SK-N-SH treated with all-trans-retinoic acid at 6 μM for 48 hours (cell line): Measurements from ENCODE around the gene ABI3.
"Not testable (repeated sequence)": the region's sequence is repeated elsewhere in the genome, so short reads cannot be mapped to it uniquely, and the experiment has no call there.

Experiments
- ATAC-seq: fragments of 200-7000 bp; cut with Tn5 transposase; 3 replicates; pipeline ENCODE4 v1.9.1; 2020; ENCODE audit warnings: mild to moderate bottlenecking, moderate library complexity
- ARNTL ChIP-seq: fragments of 450-650 bp; formaldehyde crosslinking; IDR thresholded peaks from 2 replicates; pipeline ENCODE4 v1.5.0; 2020; ENCODE audit warnings: low read depth, mild to moderate bottlenecking, moderate library complexity, borderline replicate concordance
- BACH2 ChIP-seq: fragments of 250-450 bp; sonication (Bioruptor Pico); IDR thresholded peaks from 2 replicates; pipeline ENCODE4 v1.9.0; 2021; ENCODE audit warnings: mild to moderate bottlenecking, borderline replicate concordance
- ESRRG ChIP-seq: fragments of 250-450 bp; sonication (Bioruptor Pico); IDR thresholded peaks from 2 replicates; pipeline ENCODE4 v1.6.1; 2021; ENCODE audit warnings: mild to moderate bottlenecking
- GLIS3 ChIP-seq: fragments of 250-450 bp; sonication (Bioruptor Pico); IDR thresholded peaks from 2 replicates; pipeline ENCODE4 v1.5.0; 2020; ENCODE audit warnings: mild to moderate bottlenecking, moderate library complexity
- ISL1 ChIP-seq: fragments of 250-450 bp; sonication (Bioruptor Pico); IDR thresholded peaks from 2 replicates; pipeline ENCODE4 v2.1.2; 2022; ENCODE audit warnings: mild to moderate bottlenecking, moderate library complexity
- OSR1 ChIP-seq: fragments of 250-450 bp; sonication (Bioruptor Pico); IDR thresholded peaks from 2 replicates; pipeline ENCODE4 v1.8.0; 2022; ENCODE audit warnings: moderate library complexity, mild to moderate bottlenecking, inconsistent platforms
- RARB ChIP-seq: fragments of 250-450 bp; sonication (Bioruptor Pico); IDR thresholded peaks from 2 replicates; pipeline ENCODE4 v1.8.0; 2021; ENCODE audit warnings: mild to moderate bottlenecking, moderate library complexity
- SNAI2 ChIP-seq: fragments of 250-450 bp; sonication (Bioruptor Pico); IDR thresholded peaks from 2 replicates; pipeline ENCODE4 v1.5.0; 2020; ENCODE audit warnings: mild to moderate bottlenecking, moderate library complexity
- TCF4 ChIP-seq: fragments of 250-450 bp; sonication (Bioruptor Pico); IDR thresholded peaks from 2 replicates; pipeline ENCODE4 v1.8.0; 2021; ENCODE audit warnings: mild to moderate bottlenecking, moderate library complexity, borderline replicate concordance
- TOX ChIP-seq: fragments of 250-450 bp; sonication (Bioruptor Pico); IDR thresholded peaks from 2 replicates; pipeline ENCODE4 v1.8.0; 2021; ENCODE audit warnings: mild to moderate bottlenecking, moderate library complexity, borderline replicate concordance
- ZC3H10 ChIP-seq: fragments of 250-450 bp; sonication (Bioruptor Pico); IDR thresholded peaks from 2 replicates; pipeline ENCODE4 v1.5.1; 2021; ENCODE audit warnings: mild to moderate bottlenecking, moderate library complexity
- ZFP30 ChIP-seq: fragments of 450-650 bp; formaldehyde crosslinking; IDR thresholded peaks from 2 replicates; pipeline ENCODE4 v1.5.0; 2022; ENCODE audit warnings: mild to moderate bottlenecking, moderate library complexity
- ZNF565 ChIP-seq: fragments of 450-650 bp; formaldehyde crosslinking; conservative IDR thresholded peaks from 2 replicates; pipeline ENCODE4 v1.5.0; 2020; ENCODE audit warnings: low read depth, mild to moderate bottlenecking, moderate library complexity
- ZNF70 ChIP-seq: fragments of 450-650 bp; formaldehyde crosslinking; IDR thresholded peaks from 2 replicates; pipeline ENCODE4 v1.5.0; 2020; ENCODE audit warnings: mild to moderate bottlenecking, moderate library complexity
- ZNF8 ChIP-seq: fragments of 450-650 bp; formaldehyde crosslinking; IDR thresholded peaks from 2 replicates; pipeline ENCODE4 v1.5.0; 2020; ENCODE audit warnings: mild to moderate bottlenecking, moderate library complexity
- TF ChIP-seq, protein P1 (sequence below): fragments of 250-450 bp; sonication (Bioruptor Pico); IDR thresholded peaks from 2 replicates; pipeline ENCODE4 v1.8.0; 2021; ENCODE audit warnings: low read depth, mild to moderate bottlenecking, moderate library complexity, borderline replicate concordance
- TF ChIP-seq, protein P2 (sequence below): fragments of 250-450 bp; sonication (Bioruptor Pico); IDR thresholded peaks from 2 replicates; pipeline ENCODE4 v1.8.0; 2020; ENCODE audit warnings: mild to moderate bottlenecking, moderate library complexity, borderline replicate concordance
- TF ChIP-seq, protein P3 (sequence below): fragments of 250-450 bp; sonication (Bioruptor Pico); IDR thresholded peaks from 2 replicates; pipeline ENCODE4 v1.5.0; 2020; ENCODE audit warnings: mild to moderate bottlenecking, moderate library complexity
- TF ChIP-seq, protein P4 (sequence below): fragments of 250-450 bp; sonication (Bioruptor Pico); IDR thresholded peaks from 2 replicates; pipeline ENCODE4 v1.5.1; 2021; ENCODE audit warnings: mild to moderate bottlenecking, moderate library complexity
- TF ChIP-seq, protein P5 (sequence below): fragments of 250-450 bp; sonication (Bioruptor Pico); IDR thresholded peaks from 2 replicates; pipeline ENCODE4 v1.5.1; 2020; ENCODE audit warnings: low read depth, mild to moderate bottlenecking, moderate library complexity

The ABI3 gene

DNA sequence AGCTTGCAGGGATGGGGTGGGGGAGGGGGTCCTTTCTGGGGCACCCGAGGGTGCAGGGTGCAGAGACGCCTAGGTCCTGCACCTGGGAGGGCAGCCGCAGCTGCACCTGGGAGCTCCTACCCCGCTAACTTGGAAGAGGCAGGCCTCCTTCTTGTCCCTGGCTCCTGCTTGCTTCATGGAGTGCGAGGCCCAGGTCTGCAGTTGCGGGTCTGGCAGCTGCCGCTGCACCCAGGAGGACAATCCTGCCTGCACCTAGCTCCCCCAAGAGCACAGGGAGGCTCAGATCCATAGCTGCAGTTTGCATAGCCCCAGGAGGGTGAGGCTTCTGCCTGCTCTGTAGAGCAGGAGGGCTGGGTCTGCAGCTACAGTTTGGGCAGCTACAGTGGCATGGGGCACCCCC is 26.7 kb upstream of the ABI3 start:
- ATAC-seq, result no peak
- TF ChIP-seq BACH2 (CRISPR knock-in tag) (no peak), ESRRG (no peak), RARB (no peak), OSR1 (CRISPR knock-in tag) (no peak), ZC3H10 (CRISPR knock-in tag) (no peak), TOX (CRISPR knock-in tag) (no peak), ZNF565 (CRISPR knock-in tag) (no peak)
- TF ChIP-seq, protein P1, sequence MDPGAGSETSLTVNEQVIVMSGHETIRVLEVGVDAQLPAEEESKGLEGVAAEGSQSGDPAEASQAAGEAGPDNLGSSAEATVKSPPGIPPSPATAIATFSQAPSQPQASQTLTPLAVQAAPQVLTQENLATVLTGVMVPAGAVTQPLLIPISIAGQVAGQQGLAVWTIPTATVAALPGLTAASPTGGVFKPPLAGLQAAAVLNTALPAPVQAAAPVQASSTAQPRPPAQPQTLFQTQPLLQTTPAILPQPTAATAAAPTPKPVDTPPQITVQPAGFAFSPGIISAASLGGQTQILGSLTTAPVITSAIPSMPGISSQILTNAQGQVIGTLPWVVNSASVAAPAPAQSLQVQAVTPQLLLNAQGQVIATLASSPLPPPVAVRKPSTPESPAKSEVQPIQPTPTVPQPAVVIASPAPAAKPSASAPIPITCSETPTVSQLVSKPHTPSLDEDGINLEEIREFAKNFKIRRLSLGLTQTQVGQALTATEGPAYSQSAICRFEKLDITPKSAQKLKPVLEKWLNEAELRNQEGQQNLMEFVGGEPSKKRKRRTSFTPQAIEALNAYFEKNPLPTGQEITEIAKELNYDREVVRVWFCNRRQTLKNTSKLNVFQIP, result no peak
- TF ChIP-seq, protein P2, sequence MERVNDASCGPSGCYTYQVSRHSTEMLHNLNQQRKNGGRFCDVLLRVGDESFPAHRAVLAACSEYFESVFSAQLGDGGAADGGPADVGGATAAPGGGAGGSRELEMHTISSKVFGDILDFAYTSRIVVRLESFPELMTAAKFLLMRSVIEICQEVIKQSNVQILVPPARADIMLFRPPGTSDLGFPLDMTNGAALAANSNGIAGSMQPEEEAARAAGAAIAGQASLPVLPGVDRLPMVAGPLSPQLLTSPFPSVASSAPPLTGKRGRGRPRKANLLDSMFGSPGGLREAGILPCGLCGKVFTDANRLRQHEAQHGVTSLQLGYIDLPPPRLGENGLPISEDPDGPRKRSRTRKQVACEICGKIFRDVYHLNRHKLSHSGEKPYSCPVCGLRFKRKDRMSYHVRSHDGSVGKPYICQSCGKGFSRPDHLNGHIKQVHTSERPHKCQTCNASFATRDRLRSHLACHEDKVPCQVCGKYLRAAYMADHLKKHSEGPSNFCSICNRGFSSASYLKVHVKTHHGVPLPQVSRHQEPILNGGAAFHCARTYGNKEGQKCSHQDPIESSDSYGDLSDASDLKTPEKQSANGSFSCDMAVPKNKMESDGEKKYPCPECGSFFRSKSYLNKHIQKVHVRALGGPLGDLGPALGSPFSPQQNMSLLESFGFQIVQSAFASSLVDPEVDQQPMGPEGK (CRISPR knock-in tag), result no peak

DNA sequence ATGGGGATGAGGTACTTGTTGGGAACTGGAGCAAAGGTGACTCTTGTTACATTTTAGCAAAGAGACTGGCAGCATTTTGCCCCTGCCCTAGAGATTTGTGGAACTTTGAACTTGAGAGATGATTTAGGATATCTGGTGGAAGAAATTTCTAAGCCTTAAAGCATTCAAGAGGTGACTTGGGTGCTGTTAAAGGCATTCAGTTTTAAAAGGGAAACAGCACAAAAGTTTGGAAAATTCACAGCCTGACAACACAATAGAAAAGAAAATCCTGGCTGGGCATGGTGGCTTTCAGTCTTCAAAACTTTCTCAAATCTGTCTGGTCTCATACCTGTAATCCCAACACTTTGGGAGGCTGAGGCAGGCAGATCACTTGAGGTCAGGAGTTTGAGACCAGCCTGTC is 26.0 kb upstream of the ABI3 start:
- ATAC-seq, result not testable (repeated sequence)

DNA sequence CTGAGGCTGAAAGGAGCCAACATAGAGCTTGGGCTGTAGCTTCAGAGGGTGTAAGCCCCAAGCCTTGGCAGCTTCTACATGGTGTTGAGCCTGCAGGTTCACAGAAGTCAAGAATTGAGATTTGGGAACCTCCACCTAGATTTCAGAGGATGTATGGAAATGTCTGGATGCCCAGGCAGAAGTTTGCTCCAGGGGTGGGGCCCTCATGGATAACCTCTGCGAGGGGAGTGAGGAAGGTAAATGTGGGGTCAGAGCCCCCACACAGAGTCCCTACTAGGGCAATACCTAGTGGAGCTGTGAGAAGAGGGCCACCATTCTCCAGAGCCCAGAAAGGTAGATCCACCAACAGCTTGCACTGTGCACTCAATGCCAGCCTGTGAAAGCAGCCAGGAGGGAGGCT is 25.1 kb upstream of the ABI3 start:
- not testable (repeated sequence) for ATAC-seq

DNA sequence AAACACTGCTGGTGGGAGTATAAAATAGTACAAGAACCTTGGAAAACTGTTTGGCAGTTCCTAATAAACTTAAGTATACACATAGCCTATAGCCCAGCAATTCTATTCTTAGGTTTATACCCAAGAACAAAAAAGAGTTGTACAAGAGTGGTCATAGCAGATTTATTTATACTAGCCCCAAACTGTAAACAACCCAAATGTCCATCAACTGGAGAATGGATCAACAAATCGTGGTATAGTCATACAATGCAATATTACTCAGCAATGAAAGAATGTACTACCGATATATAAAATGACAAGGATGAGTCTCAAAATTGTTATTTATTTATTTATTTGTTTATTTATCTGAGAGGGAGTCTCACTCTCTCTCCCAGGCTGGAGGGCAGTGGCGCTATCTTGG is 23.2 kb upstream of the ABI3 start:
- TF ChIP-seq, protein P3, sequence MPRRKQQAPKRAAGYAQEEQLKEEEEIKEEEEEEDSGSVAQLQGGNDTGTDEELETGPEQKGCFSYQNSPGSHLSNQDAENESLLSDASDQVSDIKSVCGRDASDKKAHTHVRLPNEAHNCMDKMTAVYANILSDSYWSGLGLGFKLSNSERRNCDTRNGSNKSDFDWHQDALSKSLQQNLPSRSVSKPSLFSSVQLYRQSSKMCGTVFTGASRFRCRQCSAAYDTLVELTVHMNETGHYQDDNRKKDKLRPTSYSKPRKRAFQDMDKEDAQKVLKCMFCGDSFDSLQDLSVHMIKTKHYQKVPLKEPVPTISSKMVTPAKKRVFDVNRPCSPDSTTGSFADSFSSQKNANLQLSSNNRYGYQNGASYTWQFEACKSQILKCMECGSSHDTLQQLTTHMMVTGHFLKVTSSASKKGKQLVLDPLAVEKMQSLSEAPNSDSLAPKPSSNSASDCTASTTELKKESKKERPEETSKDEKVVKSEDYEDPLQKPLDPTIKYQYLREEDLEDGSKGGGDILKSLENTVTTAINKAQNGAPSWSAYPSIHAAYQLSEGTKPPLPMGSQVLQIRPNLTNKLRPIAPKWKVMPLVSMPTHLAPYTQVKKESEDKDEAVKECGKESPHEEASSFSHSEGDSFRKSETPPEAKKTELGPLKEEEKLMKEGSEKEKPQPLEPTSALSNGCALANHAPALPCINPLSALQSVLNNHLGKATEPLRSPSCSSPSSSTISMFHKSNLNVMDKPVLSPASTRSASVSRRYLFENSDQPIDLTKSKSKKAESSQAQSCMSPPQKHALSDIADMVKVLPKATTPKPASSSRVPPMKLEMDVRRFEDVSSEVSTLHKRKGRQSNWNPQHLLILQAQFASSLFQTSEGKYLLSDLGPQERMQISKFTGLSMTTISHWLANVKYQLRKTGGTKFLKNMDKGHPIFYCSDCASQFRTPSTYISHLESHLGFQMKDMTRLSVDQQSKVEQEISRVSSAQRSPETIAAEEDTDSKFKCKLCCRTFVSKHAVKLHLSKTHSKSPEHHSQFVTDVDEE (CRISPR knock-in tag), result no peak
- TF ChIP-seq TCF4 (CRISPR knock-in tag), result no peak
- ATAC-seq, result no peak

DNA sequence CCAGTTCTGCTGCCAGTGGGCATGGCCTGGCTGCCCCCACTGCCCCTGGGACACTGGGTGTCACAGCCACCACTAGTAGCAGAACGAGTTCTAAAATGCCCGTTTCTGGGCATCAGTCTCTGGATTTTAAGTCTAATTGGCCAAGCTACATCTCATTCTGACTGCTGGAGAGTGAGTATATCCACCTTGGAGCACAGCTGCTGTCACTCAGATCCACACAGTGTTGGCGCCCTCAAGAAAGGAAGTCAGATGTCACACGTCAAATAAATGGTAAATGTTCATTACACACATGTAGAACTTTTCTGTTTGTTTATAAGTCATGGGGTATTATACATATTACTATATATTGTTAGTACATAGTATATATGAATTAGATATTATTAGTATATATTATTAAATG is 19.6 kb upstream of the ABI3 start:
- no peak for ATAC-seq
- TF ChIP-seq ZC3H10 (CRISPR knock-in tag) (no peak), GLIS3 (CRISPR knock-in tag) (no peak), ZFP30 (CRISPR knock-in tag) (no peak), SNAI2 (CRISPR knock-in tag) (no peak), TCF4 (CRISPR knock-in tag) (no peak), ISL1 (CRISPR knock-in tag) (no peak), ZNF70 (CRISPR knock-in tag) (no peak), ZNF565 (CRISPR knock-in tag) (no peak), ARNTL (no peak), RARB (no peak), TOX (CRISPR knock-in tag) (no peak), ZNF8 (CRISPR knock-in tag) (no peak)
- TF ChIP-seq, protein P4, sequence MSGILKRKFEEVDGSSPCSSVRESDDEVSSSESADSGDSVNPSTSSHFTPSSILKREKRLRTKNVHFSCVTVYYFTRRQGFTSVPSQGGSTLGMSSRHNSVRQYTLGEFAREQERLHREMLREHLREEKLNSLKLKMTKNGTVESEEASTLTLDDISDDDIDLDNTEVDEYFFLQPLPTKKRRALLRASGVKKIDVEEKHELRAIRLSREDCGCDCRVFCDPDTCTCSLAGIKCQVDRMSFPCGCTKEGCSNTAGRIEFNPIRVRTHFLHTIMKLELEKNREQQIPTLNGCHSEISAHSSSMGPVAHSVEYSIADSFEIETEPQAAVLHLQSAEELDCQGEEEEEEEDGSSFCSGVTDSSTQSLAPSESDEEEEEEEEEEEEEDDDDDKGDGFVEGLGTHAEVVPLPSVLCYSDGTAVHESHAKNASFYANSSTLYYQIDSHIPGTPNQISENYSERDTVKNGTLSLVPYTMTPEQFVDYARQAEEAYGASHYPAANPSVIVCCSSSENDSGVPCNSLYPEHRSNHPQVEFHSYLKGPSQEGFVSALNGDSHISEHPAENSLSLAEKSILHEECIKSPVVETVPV (CRISPR knock-in tag), result no peak
- TF ChIP-seq, protein P5, sequence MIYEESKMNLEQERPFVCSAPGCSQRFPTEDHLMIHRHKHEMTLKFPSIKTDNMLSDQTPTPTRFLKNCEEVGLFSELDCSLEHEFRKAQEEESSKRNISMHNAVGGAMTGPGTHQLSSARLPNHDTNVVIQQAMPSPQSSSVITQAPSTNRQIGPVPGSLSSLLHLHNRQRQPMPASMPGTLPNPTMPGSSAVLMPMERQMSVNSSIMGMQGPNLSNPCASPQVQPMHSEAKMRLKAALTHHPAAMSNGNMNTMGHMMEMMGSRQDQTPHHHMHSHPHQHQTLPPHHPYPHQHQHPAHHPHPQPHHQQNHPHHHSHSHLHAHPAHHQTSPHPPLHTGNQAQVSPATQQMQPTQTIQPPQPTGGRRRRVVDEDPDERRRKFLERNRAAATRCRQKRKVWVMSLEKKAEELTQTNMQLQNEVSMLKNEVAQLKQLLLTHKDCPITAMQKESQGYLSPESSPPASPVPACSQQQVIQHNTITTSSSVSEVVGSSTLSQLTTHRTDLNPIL (CRISPR knock-in tag), result no peak
- TF ChIP-seq, protein P2 (CRISPR knock-in tag), result no peak
- TF ChIP-seq, all 23 proteins: peak for 0
